Measurements from ENCODE around the gene NKAIN2.

DNA sequence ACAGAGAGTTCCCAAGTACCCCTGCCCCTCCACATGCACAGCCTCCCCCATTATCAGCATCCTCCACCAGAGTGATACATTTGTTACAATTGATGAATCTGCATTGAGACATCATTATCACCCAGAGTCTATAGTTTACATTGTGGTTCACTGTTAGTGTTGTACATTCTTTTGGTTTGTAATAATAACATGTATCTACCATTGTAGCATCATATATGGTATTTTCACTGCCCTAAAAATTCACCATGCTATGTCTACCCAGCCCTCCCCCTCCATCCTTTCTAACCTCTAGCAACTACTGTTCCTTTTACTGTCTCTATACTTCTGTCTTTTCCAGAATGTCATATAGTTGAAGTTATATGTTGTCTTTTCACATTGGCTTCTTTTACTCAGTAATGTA lies 884.7 kb downstream of the NKAIN2 start:
- TF ChIP-seq, protein P1, sequence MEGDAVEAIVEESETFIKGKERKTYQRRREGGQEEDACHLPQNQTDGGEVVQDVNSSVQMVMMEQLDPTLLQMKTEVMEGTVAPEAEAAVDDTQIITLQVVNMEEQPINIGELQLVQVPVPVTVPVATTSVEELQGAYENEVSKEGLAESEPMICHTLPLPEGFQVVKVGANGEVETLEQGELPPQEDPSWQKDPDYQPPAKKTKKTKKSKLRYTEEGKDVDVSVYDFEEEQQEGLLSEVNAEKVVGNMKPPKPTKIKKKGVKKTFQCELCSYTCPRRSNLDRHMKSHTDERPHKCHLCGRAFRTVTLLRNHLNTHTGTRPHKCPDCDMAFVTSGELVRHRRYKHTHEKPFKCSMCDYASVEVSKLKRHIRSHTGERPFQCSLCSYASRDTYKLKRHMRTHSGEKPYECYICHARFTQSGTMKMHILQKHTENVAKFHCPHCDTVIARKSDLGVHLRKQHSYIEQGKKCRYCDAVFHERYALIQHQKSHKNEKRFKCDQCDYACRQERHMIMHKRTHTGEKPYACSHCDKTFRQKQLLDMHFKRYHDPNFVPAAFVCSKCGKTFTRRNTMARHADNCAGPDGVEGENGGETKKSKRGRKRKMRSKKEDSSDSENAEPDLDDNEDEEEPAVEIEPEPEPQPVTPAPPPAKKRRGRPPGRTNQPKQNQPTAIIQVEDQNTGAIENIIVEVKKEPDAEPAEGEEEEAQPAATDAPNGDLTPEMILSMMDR (IDR thresholded peaks at IDR 0.05): no peak
- TF ChIP-seq ZFX (IDR thresholded peaks at IDR 0.05; ENCODE audit: borderline replicate concordance): no peak

Data from 22Rv1 (cell line).